HG03439 (cell line): Measurements from ENCODE around the gene CFAP70.
"Not testable (repeated sequence)": the region's sequence is repeated elsewhere in the genome, so short reads cannot be mapped to it uniquely, and the experiment has no call there.

Experiments used
- ATAC-seq: cut with Tn5 transposase; IDR thresholded peaks from one replicate; pipeline ENCODE4 v1.9.1; 2021; ENCODE audit warnings: mild to moderate bottlenecking, moderate library complexity; ENCODE audit not compliant: unreplicated experiment

Gene CFAP70

GRCh38 chr10:73340121-73340520, 18.5 kb downstream of the CFAP70 start:
- ATAC-seq: no peak

- no peak for ATAC-seq
Measured at GRCh38 chr10:73339436-73339835, 19.2 kb downstream of the CFAP70 start.

GRCh38 chr10:73338801-73339368, 19.8 kb downstream of the CFAP70 start:
- no peak for ATAC-seq

DNA sequence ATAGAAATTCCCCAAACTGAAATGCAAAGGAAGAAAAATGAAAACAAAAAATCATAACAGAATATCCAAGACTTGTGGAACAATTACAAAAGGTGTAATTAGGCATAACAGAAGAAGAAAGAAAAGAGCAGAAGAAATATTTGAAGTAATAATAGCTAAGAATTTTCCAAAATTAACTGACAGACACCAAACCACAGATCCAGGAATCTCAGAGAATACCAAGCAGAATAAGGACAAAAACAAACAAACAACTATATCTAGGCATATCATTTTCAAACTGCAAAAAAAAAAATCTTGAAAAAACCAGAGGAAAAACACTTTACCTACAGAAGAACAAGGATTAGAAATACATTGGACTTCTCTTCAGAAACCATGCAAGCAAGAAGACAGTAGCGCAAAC, 25.5 kb downstream of the CFAP70 start:
- ATAC-seq: no peak

DNA sequence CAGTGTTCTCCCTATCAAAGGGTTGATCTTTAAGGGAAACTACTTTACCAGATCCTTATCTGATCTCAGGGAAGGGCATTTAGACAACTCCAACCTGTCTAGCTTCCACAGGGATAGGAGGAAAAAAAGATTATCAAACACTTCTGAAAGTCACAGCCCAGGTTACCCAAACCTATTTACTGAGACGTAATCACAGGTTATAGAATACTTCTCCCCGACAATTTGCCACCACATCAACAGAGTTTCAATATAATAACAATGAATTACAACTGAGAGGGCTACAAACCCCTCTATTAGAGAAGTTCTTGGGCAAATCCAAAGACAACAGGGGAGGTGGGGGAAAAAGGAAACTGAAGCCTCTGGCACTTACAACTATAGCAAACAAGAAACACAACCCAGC, 26.3 kb downstream of the CFAP70 start:
- ATAC-seq: no peak

GRCh38 chr10:73328523-73328922, 30.1 kb downstream of the CFAP70 start:
- not testable (repeated sequence) for ATAC-seq

GRCh38 chr10:73325290-73325689, 33.4 kb downstream of the CFAP70 start:
- ATAC-seq: not testable (repeated sequence)

DNA sequence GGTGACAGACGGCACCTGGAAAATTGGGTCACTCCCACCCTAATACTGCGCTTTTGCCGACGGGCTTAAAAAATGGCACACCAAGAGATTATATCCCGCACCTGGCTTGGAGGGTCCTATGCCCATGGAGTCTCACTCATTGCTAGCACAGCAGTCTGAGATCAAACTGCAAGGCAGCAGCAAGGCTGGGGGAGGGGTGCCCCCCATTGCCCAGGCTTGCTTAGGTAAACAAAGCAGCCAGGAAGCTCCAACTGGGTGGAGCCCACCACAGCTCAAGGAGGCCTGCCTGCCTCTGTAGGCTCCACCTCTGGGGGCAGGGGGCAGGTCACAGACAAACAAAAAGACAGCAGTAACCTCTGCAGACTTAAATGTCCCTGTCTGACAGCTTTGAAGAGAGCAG, 35.1 kb downstream of the CFAP70 start:
- not testable (repeated sequence) for ATAC-seq

DNA sequence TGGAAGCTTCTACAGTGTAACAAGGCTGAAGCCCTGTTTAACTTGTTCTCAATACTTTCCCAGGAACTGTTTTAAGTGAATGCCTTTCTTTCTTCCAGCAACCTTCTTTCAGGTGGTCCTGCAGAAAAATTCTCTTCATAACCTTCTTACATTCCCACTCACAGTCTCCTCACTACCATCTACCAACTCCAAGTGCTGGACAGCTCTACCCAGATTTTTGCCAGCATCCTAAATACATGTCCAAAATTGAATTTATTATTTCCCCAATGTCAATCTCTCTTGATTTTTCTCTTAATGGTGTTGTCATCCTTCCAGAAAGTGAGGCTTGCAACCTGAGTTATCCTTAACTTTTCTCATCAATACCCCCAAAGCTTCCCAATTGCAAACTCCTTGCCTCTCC, 48.2 kb downstream of the CFAP70 start:
- ATAC-seq: no peak

- ATAC-seq: no peak
Measured at GRCh38 chr10:73307203-73307800, 51.4 kb downstream of the CFAP70 start.

DNA sequence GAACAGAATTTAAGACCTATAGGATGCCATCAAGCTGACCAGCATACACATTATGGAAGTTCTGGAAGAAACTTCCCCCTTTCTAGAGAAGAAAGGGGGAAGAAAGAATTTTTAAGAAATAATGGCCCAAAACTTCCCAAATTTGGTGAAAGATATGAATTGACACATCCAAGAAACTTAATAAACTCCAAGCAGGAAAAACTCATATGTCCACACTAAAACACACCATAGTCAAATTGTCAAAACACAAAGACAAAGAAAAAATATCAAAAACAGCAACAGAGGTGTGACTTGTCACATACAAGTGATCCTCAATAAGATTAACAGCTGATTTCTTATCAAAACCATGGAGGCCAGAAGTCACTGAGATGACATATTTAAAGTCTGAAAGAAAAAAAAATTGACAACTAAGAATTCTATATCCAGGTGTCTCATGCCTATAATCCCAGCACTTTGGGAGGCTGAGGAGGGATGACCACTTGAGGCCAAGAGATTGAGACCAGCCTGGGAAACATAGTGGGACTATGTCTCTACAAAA, 52.4 kb downstream of the CFAP70 start:
- no peak for ATAC-seq

- no peak for ATAC-seq
Measured at GRCh38 chr10:73296946-73297345, 61.7 kb downstream of the CFAP70 start.

DNA sequence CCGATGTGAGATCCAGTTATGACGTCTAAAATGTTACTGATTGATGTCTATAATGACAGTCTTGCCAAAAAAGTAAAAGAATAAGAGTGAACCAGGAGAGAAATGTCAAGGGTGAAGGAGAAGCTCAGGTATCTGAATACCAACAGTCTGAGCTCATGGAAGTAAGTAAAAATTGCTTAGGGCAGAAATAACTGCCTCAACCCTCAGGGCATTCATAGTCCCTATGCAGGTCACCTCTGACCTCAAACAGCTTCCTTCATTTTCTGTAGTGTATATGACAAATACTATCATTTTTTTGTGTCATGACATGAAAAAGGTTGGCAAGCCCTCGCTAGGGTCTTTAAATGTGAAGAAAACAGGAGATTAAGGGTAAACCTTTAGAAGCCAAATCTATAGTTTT, 65.2 kb downstream of the CFAP70 start:
- no peak for ATAC-seq

DNA sequence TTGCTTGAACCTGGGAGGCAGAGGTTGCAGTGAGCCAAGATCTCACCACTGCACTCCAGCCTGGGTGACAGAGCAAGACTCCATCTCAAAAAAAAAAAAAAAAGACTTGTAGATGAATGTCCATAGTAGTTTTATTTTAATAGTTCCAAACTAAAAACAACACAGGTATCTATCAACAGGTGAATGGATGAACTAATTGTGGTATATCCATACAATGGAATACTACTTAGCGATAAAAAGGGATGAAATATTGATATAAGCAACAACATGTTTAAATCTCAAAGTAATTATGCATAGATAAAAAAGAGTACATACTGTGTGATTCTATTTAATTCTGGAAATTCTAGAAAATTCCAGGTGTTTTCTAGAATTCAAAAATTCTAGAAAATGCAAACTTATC, 68.7 kb downstream of the CFAP70 start:
- no peak for ATAC-seq

GRCh38 chr10:73287441-73287840, 71.2 kb downstream of the CFAP70 start:
- no peak for ATAC-seq

DNA sequence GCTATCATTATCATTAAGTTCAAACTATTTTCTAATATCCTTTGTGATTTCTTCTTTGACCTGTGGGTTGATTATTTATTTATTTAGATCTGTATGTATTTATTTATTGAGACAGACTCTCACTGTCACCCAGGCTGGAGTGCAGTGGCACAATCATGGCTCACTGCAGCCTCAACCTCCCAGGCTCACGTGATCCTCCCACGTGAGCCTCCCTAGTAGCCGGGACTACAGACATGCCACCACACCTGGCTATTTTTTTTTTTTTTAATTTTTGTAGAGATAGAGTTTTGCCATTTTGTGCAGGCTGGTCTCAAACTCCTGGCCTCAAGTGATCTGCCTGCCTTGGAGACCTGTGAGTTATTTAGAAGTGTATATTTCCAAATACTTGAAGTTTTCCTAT, 77.6 kb downstream of the CFAP70 start:
- no peak for ATAC-seq

- no peak for ATAC-seq
Measured at GRCh38 chr10:73264423-73264822, 94.2 kb downstream of the CFAP70 start.

DNA sequence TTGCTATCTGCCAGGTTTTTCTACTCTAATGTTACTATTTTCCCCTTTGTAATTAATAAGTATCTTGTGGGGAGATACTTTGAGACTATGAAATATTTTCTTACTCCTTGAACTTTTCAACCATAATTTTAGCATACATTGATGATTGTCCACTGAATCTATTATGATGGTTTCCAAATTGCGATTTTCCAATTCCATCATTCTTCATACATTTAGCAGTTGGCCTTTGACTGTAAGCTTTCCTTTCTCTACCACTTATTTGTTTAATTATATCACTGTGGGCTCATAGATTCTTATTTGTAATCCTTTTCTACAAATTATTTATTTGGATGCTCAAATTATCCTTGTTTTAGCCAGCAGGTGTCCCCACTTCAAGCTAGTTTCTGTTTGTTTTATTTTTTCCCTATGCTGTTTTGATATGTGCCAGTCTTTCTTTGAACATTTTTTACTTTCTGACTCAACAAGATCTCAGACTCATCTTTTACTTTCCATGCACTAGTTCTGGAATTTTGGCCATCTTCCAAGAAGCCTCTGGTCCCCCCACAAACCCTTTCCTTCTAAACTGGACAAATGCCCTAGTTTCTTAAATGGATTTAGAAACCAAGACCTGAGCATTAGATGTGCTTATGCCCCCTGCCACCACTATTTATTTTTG, 94.8 kb downstream of the CFAP70 start:
- ATAC-seq: no peak

DNA sequence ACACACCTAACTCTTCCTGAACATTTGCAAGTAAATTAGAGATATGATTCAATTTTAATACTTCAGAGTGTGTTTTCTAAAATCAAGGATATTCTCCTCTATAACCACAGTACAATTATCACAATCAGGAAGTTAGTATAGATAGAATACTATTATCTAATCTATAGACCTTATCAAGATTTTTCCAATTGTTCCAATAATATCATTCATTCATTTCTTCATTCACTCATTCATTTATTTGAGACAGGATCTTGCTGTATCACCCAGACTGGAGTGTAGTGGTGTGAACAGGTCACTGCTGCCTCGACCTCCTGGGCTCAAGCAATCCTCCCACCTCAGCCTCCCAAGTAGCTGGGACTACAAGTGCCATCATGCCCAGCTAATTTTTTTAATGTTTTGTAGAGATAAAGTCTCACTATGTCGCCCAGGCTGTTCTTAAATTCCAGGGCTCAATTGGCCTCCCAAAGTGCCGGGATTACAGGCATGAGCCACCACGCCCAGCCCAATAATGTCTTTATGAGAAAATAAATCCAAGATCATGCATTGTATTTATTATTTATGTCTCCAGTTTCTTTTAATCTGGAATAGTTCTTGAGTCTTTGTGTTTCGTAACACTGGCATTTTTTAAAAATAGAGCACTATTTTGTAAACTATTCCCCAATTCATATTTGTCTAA, 95.6 kb downstream of the CFAP70 start:
- no peak for ATAC-seq

DNA sequence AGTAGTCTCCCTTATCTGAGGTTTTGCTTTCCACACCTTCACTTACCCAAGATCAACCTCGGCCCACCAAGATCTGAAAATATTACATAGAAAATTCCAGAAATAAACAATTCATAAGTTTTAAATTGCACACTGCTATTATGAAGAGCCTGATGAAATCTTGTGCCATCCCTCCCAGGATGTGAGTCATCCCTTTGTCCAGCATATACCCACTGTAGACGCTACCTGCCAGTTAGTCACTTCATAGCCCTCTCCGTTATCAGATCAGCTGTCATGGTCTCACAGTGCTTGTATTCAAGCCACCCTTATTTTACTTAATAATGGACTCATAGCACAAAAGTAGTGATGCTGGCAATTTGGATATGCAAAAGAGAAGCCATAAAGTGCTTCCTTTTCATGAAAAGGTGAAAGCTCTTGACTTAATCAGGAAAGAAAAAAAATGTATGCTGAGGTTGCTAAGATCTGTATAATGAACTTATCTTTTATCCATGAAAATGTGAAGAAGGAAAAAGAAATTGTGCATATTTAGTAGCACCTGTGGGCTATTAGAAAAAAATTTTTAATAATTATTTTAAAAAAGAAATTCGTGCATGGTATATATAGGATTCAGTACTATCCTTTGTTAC, 96.4 kb downstream of the CFAP70 start:
- no peak for ATAC-seq

DNA sequence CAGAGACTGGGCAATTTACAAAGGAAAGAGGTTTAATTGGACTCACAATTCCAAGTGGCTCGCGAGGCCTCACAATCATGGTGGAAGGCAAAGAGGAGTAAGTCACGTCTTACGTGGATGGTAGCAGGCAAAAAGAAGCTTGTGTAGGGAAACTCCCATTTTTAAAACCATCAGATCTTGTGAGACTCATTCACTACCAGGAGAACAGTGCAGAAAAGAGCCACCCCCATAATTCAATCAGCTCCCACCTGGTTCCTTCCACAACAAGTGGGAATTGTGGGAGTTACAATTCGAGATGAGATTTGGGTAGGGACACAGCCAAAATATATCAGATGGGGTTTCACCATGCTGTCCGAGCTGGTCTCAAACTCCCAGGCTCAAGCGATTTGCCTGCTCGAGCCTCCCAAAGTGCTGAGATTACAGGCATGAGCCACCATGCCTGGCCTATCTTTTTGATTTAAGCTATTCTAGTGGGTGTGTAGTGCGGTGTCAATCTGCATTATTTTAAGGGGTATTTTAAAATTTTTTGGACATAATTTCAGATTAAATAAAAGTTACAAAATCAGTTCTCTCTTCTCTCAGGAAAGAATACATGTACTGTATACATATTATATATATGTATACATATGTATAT, 97.2 kb downstream of the CFAP70 start:
- no peak for ATAC-seq
